Thyroid gland (tissue), 4 donors: ENCODE measurements around the gene BCL2L11. TPM values are rescaled to one million over a fixed set of nuclear protein-coding genes. Genes with fewer than 3 reads are reported as not detected.

Source experiments
- DNase-seq, 2 donors: peaks; one replicate each; pipeline ENCODE4 v3.0.0-alpha.2; 2019
- H3K27ac ChIP-seq, 3 donors: fragments of 200-600 bp; sonication (generic); 1 replicate in 2 of 3; 2 replicates in 1 of 3; pipeline ENCODE4 v1.5.1; 2016 to 2019; ENCODE audit warnings: mild to moderate bottlenecking in 1 of 3, moderate library complexity in 1 of 3
- H3K27me3 ChIP-seq: fragments of 200-600 bp; sonication (generic); one replicate; pipeline ENCODE4 v1.5.1; 2019
- H3K36me3 ChIP-seq, 2 donors: fragments of 200-600 bp; sonication (generic); one replicate each; pipeline ENCODE4 v1.5.1; 2016 to 2019
- H3K4me1 ChIP-seq, 2 donors: fragments of 200-600 bp; sonication (generic); one replicate each; pipeline ENCODE4 v1.5.1; 2017 to 2019
- H3K4me3 ChIP-seq, 3 donors: fragments of 200-600 bp; sonication (generic); replicated peaks in 1 of 3; 1 replicate in 2 of 3; 2 replicates in 1 of 3; pipeline ENCODE4 v1.5.1; 2016; ENCODE audit warnings: mild to moderate bottlenecking in 1 of 3
- H3K9me3 ChIP-seq: fragments of 200-600 bp; sonication (generic); one replicate; pipeline ENCODE4 v1.5.1; 2017
- POLR2A ChIP-seq, 2 donors: fragments of 450-650 bp; IDR thresholded peaks; one replicate each; pipeline ENCODE4 v1.6.1; 2017; ENCODE audit warnings: antibody characterized with exemption in 2 of 2, mild to moderate bottlenecking in 2 of 2, moderate library complexity in 1 of 2
- whole genome bisulfite sequencing, 2 donors: methylation state at CpG; one replicate each; pipeline ENCODE4 v1.1.5; 2017; 5-methylcytosine and 5-hydroxymethylcytosine counted together
- intact Hi-C: fragments of 100-400 bp; cut with DNase I; formaldehyde crosslinking; loops from one replicate; pipeline ENCODE4 v1.15.1; 2023
- total RNA-seq, 4 donors: library from RNA; depleted of rRNA; stranded (reverse); fragments of >200 nt; gene quantifications; one replicate each; pipeline ENCODE4 v1.2.3, GENCODE V29; 2016
- TF ChIP-seq, protein P1 (sequence below), 6 experiments: fragments of 200-600 bp in 3 of 6; fragments of 450-650 bp in 3 of 6; sonication (generic) in 3 of 6; IDR thresholded peaks; one replicate each; pipeline ENCODE4 v1.5.1; 2016 to 2019; ENCODE audit warnings: antibody characterized with exemption in 6 of 6, mild to moderate bottlenecking in 2 of 6, inconsistent platforms in 1 of 6, moderate library complexity in 1 of 6

Gene BCL2L11
- total RNA-seq, 4 donors from 2014 or later, result 48.4 to 90.6 (median 62.4) TPM

DNA sequence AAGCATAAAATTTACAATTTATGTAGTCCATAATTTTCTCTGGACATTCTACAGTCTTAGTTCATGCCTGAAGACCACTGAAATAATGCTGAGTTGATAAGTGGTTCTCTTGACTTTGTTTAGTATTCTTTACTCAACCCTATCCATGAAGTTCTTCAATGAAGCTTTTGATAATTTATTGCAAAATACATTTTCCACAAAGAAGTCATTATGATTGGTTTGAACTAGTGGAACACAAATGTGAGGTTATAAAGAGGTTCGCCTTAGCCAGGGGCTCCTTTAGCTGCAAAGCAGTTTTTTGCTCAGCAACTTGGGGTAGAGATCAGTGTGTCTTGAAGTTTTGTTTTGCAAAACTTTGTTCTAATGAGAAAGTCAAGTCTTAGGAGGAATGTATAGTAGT lies 5.9 kb downstream of the BCL2L11 start:
- Histone ChIP-seq H3K9me3 (no peaks in the 10 kb centered on the region), H3K4me1 (peaks cover 32 to 51% of the 10 kb centered on the region in 2 donors), H3K27me3 (no peaks in the 10 kb centered on the region), H3K4me3 (no peak overlapping the region), H3K36me3 (peaks cover 15 to 19% of the 10 kb centered on the region in 2 donors), H3K27ac (no peak overlapping the region)
- TF ChIP-seq POLR2A (IDR thresholded peaks at IDR 0.05), result no peak
- TF ChIP-seq, protein P1, sequence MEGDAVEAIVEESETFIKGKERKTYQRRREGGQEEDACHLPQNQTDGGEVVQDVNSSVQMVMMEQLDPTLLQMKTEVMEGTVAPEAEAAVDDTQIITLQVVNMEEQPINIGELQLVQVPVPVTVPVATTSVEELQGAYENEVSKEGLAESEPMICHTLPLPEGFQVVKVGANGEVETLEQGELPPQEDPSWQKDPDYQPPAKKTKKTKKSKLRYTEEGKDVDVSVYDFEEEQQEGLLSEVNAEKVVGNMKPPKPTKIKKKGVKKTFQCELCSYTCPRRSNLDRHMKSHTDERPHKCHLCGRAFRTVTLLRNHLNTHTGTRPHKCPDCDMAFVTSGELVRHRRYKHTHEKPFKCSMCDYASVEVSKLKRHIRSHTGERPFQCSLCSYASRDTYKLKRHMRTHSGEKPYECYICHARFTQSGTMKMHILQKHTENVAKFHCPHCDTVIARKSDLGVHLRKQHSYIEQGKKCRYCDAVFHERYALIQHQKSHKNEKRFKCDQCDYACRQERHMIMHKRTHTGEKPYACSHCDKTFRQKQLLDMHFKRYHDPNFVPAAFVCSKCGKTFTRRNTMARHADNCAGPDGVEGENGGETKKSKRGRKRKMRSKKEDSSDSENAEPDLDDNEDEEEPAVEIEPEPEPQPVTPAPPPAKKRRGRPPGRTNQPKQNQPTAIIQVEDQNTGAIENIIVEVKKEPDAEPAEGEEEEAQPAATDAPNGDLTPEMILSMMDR (IDR thresholded peaks at IDR 0.05), result no peak
- DNase-seq, result no peak
- 94% methylated on average over 1 of the region's 1 CpG for WGBS, 2 donors
- intact Hi-C loops, result no loop called here

GRCh38 chr2:111127351-111127750 lies 6.6 kb downstream of the BCL2L11 start:
- WGBS, 2 donors, result 66 to 70% methylated on average over 4 of the region's 4 CpGs
- no peak for TF ChIP-seq POLR2A (IDR thresholded peaks at IDR 0.05)
- TF ChIP-seq, protein P1 (IDR thresholded peaks at IDR 0.05), result no peak
- Histone ChIP-seq H3K9me3 (no peaks in the 10 kb centered on the region), H3K4me3 (no peak overlapping the region), H3K27ac (no peak overlapping the region), H3K4me1 (peaks cover 32 to 47% of the 10 kb centered on the region in 2 donors), H3K27me3 (no peaks in the 10 kb centered on the region), H3K36me3 (peaks cover 15 to 19% of the 10 kb centered on the region in 2 donors)
- intact Hi-C loops, result no loop called here
- DNase-seq, result no peak

DNA sequence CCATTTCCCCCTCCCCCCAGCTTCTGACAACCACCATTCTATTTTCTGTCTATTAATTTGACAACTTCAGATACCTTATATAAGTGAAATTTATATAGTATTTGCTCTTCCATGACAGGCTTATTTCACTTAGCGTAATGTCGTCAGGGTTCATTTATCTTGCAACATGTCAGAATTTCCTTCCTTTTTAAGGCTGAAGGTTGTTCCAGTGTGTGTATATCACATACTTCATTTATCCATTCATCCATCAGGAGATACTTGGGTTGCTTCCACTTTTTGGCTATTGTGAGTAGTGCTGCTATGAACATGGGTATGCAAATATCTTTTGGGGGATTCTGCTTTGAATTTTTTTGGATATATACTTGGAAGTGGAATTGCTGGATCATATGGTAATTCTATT lies 7.4 kb downstream of the BCL2L11 start:
- no peak for TF ChIP-seq POLR2A (IDR thresholded peaks at IDR 0.05)
- TF ChIP-seq, protein P1 (IDR thresholded peaks at IDR 0.05), result no peak
- intact Hi-C loops, result no loop called here
- WGBS, 2 donors, result 89 to 94% methylated on average over 2 of the region's 2 CpGs

GRCh38 chr2:111133603-111134002 lies 12.9 kb downstream of the BCL2L11 start:
- Histone ChIP-seq H3K36me3 (no peaks in the 10 kb centered on the region), H3K4me3 (no peak overlapping the region), H3K27me3 (no peaks in the 10 kb centered on the region), H3K27ac (no peak overlapping the region), H3K9me3 (no peaks in the 10 kb centered on the region), H3K4me1 (peaks cover 21 to 25% of the 10 kb centered on the region in 2 donors)
- TF ChIP-seq, protein P1 (IDR thresholded peaks at IDR 0.05), result no peak
- TF ChIP-seq POLR2A (IDR thresholded peaks at IDR 0.05), result no peak
- WGBS, 2 donors, result 82 to 84% methylated on average over 2 of the region's 2 CpGs
- intact Hi-C loops, result no loop called here
- no peak for DNase-seq

More for the DNA sequence above, 7.4 kb downstream of the BCL2L11 start:
- no peak overlapping the region for H3K4me3 ChIP-seq
- no peak overlapping the region for H3K27ac ChIP-seq
- no peaks in the 10 kb centered on the region for H3K9me3 ChIP-seq
- no peak for DNase-seq
- H3K4me1 ChIP-seq, result peaks cover 39 to 55% of the 10 kb centered on the region in 2 donors
- H3K36me3 ChIP-seq, result peaks cover 15 to 19% of the 10 kb centered on the region in 2 donors
- H3K27me3 ChIP-seq, result no peaks in the 10 kb centered on the region

- no peaks in the 10 kb centered on the region for H3K27me3 ChIP-seq
- 96% methylated on average over 2 of the region's 2 CpGs for WGBS, 2 donors
- no peak overlapping the region for H3K27ac ChIP-seq
- DNase-seq, result no peak
- intact Hi-C loops, result no loop called here
- no peak for TF ChIP-seq POLR2A (IDR thresholded peaks at IDR 0.05)
- TF ChIP-seq, protein P1 (IDR thresholded peaks at IDR 0.05), result peak in 2 of 6 experiments; percentile 17 to 18
- H3K9me3 ChIP-seq, result no peaks in the 10 kb centered on the region
- H3K4me3 ChIP-seq, result no peak overlapping the region
- H3K4me1 ChIP-seq, result peaks cover 25 to 29% of the 10 kb centered on the region in 2 donors
- H3K36me3 ChIP-seq, result no peaks in the 10 kb centered on the region
Measured at GRCh38 chr2:111134055-111134454, 13.3 kb downstream of the BCL2L11 start.
